Fibroblast of gingiva (primary cell): ENCODE results near the gene CYRIA.

ENCODE experiments used
- DNase-seq: peaks from one replicate; pipeline ENCODE4 v3.0.0-alpha.2; 2011; ENCODE audit warnings: low read depth

The CYRIA gene

DNA sequence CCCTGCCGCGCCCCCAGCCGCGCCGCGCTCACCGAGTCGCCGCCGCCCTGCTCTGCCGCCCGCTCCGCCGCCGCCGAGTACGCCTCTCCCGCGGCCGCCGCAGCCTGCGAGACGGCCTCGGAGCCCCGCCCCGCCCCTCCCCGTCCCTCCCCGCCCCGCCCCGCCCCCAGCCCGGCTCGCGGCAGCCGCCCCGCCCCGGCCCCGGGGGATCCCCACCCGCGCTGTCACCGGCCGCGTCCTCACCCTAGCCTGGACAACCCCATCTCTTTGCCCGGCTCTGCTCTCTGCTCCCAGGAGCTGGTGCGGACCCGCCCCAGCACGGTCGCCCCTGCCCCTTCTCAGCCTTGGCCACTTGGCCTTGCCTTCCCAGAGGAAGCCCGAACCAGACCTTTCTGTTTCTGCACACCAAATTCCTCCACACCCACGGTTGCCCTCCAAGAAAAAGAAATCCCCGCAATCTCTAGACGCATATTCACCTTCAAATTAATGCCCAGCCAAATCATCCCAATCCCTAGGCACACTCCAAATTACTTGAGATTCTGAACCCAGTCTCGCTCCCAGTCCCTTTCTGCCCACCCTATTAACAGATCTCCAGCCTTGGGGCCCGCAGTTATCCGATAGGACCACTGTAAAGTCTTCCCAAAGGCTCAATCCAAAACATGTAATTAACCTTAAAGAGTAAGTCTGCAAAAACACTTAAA is at the start of gene CYRIA:
Gene CYRIA (minus strand): TSS at position 87 of the 701 bp plus-strand sequence. CDS start 77,715 bp downstream, outside the sequence.
- DNase-seq, result no peak

DNA sequence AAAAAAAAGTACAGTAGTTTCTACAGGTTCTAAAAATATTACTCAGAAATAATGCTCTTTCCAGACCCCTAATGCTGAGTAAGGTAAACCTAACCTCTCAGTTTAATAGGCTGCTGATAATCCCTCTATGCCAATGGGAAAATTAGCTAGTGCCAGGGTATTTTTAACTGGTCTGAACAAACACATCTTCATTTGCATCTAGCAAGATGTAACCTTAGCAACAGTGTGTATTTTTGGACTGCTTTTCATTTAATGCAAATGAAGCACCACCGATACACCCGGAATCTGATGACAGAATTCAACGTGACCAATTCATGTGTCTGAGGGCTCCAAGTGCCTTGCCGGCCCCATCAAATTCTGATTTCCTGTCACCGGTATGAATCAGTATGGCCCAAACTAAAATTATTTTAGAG is 47.4 kb upstream of the CYRIA start:
- no peak for DNase-seq

DNA sequence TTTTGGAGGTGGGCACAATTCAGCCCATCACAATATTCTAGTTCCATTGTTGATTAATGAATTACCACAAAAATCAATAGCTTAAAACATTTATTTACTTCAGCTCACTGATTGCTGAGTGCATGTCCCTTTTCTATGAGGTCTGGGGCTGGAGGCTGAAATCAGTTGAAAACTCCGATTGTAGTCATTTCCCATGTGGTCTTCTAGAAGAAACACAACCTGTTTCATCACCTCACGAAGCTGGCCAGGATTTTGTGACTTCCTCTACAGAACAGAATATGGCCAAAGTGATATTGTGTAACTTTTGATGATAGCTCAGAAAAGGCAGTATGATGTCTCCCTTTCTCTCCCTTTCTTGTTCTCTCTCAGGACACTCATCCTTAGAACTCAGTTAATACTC is 44.1 kb upstream of the CYRIA start:
- DNase-seq, result no peak

DNA sequence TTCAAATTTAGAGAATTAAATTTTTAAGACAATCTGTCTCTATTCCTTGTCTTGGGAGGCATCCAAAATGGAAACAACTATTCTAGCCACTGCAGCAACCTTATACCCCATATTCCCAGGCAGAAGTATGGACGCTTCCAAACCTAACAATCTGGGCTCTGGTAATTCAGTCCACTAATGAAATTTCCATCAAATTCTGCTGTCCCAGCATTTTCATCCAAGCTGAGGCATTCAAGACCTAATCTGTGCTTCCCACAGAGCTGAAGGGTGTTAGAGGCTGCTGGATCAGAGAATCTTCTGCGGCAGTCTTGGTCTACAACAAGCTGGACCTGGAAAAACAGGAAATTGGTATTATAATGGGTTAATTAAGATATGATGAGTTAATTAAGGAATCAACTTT is 42.5 kb upstream of the CYRIA start:
- DNase-seq, result no peak

DNA sequence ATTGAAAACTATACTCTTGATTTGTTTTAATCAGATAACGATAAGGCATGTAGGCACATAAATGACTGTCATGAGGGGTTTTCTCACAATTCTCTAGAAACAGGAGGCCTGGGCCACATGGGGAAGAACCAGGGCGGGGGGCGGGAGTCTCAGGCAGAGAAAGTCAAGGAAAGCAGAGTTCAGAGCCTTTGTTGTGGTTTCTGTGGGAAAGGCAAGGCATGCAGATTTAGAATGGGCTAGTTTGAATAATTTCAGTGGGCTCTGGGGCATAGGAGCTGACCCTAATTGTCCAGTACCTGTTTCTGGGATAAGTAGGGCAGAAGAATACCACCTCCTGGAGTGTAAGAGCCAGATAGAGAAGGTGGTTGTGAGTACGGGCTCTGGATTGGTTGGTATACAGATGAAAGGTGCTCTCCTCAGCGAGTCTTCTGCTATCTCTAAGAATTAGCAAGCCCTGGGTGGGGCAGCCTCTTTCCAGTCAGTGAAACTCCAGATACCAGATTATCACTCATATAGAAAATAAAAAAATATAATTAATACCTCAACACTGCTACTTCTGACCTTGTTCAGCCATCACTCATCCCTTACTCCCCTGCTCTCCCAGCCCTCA is 41.5 kb upstream of the CYRIA start:
- DNase-seq, result no peak

DNA sequence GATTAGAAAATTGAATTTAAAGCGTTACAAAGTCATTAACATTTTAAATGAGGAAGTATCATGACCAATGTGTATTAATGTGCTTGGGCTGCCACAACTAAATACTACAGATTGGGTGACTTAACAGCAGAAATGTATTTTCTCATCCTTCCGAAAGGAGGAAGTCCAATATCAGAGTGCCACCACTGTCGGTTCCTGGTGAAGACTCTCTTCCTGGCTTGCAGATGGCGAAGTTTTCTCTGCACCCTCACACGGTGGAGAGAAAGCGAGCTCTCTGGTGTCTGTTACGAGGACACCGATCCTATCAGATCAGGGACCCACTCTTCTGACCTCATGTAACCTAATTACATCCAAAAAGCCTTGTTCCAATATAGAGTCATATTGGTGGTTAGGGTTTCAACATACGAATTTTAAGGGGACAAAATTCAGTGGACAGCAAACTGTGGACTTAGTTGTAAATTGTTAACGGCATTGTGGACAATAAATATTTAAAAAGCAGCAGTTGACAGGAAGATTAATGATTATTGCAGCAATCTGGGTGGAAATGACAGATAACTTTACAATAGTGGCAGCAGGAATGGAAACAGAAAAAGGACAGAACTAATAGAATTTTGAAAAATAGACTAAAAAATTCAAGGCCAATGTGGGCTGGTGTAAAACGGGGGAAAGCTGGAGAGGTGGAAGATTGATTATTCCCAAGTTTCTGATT is 35.1 kb upstream of the CYRIA start:
- no peak for DNase-seq

DNA sequence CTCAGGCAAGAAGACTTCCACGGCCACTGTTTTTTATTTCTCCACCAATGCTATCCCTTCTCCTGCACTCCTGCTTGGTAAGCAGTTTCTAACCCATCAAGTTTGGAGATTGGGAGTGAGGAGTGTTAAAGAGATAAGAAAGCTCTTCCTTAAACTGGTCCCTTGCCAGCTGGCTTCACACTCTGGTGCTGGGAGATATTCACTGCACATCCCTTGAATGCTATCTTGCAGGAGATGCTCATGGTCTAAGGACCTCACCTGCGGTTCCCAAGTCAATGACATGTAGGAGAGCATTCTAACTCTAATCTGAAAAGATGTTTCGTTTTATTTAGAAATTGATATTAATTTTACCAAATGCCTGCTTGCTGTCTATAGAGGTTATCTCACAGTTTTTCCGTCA is 28.2 kb upstream of the CYRIA start:
- DNase-seq, result no peak

DNA sequence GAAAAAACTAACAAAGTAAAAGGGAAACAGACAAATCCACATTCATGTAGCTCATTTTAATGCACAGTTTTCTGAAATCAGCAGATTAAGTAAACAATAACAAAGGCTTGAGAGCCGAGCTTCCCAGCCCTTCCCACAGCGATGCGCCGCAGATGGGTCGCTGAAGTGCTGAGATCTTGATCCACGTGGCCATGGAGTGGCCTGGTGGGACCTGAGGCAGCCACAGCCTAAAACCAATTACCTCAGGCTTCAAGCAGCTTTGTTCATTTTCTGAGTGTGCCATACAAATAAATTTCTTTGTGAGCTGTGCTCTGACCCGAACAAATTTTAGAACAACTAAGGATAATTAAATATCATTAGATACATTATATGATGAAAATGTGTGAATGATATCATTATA is 25.6 kb upstream of the CYRIA start:
- no peak for DNase-seq

DNA sequence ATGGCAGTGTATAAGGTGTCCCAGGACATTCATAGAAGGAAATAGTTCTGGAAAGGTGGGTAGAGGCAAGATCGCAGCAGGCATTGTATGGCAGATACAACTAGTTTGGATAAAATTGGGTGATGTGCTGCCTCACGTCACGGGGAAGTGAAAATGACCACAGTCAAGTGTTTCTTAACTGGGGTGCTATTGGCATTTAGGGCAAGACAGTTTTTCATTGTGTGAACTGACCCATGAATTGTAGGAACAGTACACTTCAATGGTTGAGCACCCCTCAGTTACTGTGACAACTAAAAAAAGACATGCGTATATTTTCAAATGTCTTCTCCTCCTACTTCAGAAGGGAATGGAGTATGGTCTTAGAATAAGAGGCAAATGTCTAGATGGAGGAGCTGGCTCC is 22.3 kb upstream of the CYRIA start:
- no peak for DNase-seq

DNA sequence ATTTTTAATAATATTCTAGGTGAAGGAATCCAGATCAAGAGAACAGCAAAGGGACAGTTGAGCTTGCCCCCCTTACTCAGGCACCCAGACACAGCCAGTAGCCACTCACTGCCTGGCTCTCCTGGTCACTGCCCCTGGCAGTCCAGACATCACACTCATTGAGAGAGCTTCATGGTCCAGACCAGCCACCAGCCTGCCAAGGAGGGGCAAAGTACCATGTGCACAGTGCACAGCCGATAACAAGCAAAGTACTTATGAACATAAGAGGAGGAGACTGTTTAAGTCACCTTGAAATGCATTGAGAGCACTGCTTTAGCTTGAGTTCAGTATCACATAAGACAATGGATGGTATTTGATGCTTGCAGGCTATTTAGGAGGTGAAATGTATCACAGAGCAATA is 21.6 kb upstream of the CYRIA start:
- no peak for DNase-seq

DNA sequence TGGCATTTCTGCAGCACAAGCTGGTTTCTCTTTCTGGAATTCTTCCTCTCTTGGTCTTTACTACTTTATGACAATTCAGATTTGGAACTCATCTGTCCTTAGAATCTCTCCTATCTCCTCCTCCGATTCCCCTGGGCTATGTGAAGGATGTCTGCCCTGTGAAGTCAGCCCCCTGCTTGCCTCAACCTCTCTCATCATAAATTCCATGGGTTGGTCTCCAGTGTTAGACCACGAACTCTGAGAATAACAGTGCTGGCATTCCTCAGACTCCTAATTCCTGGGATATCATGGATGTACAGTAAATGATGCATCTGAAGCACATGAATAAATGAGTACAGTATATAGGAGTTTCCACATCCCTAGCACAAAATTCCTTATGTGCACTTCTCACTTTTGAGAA is 21.0 kb upstream of the CYRIA start:
- DNase-seq, result no peak

DNA sequence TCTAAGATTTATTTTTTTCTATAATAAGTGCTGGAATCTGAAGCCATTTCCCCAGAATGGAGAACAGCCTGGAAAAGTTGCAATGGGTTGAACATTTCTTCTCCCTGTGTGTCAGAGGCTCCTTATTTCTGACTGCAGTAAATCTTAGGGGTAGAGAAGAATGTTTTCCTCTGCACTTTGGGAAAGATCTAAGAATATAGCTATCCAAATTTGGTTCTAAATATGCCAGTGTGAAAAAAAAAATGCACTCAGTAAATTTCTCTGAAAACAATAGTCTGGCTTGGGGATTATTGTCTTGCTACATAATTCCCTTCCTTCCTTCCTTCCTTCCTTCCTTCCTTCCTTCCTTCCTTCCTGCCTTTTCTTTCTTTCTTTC is 19.7 kb upstream of the CYRIA start:
- DNase-seq, result no peak

DNA sequence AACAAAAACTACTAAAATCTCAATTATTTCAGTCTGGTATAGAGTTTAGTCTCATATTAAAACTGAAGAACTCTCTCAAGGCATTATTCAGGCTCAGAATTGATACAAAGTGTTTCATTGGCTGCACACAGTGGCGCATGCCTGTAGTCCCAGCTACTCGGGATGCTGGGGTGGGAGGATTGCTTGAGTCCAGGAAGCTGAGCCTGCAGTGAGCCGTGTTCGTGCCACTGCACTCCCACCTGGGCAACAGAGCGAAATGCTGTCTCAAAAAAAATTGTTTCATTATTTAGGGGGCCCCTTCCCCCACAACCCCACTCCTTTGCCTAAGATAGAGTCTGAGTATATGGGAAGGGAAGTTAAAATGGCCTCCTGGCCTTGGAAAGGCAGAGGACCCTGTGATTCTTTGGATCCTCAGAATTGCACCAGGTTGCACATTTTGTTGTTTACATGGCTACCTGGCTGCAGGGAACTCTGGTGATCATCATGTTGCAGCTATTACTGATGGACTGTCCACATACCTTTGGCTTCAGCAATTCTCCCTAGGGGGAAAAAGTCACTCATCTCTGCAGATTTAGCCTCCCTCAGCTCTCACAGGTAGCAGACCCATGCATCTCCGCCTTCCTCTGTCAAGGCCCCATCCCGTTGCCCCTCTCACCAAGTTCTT is 19.2 kb upstream of the CYRIA start:
- DNase-seq, result no peak

DNA sequence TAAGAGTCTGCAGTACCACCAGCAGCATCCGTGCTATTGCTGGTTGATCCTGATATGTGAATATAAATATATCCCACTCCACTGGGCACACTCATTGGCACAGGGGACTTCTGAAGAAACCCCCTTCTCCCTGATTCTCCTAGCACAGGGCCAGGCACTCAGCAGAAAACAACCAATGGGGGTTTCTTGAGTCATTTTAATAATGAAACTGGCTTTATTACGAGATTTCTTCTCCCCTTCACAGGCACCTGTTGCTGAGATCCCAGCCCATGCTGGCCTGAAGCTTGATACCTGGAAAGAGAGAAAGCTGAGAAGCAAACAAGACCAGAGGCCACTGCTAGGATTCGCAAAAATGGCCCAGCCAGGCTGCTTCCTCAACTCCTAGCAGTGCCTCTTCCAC is 17.9 kb upstream of the CYRIA start:
- DNase-seq, result no peak

DNA sequence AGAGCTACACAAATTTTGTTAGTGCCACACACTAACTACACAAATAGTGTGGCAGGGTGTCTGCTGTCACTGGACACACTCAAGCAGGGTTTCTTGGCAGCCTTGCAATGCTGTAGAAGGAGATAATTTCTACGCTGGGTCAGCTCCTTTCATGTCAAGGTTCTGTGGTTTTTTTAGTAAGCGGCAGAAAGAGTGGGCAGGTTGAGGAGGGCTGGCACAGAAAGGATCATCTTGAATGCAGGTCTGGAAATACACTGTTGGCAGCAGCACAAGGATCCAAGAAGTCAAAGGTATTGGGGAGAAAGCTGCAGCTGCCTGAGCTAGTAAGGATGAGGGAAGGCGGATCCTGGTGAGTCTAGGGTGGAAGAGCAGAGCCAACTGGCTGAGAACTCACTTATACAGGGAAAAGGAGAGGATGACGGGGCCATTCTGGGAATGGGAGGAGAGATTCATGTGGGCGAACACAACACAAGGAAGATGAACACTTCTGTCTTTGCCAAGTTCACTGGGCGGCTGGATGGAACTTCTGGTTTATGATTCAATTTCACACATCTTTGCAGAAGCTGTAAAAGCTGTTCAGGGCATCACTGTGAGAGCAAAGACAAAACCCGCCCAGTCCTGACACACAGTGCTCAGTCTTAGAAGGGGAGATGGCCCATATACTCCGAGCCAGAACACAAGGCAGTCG is 16.9 kb upstream of the CYRIA start:
- no peak for DNase-seq

DNA sequence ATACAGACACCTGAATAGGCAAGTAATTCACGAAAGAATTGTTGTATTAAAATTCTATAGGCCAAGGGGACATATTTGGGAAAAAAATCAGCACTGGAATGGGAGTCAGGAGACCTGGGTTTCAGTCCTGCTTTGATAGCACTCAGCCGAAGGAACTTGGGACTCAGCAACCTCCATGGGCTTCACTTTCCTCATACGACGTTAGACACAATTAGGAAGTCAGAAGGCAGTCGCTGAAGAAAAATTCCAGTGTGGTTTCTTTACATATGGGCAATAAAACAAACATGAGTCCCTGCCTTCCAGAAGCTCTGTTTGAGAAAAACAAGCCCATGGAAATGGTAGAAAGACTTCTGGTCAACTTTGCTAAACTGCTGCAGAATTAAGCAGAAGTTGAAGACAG is 15.1 kb upstream of the CYRIA start:
- DNase-seq, result no peak

DNA sequence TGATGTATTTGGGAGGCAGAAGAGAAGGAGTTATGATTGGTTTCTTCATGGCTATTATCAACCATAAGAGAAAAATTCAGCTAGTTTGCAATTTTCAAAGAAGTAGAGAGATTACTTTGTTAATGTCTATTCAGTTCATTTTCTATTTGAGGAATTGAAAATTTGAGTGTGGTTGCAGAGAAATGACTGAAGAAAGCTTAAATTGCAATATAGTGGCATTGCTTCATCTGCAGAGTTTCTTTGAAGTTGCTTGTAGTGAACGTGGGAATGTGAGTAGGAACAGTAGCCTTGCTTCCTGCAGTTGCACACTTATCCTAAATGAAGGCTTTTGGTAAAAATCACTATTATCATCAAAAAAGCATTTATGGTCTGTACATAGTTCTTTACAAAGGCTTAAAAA is 14.7 kb upstream of the CYRIA start:
- DNase-seq, result no peak

DNA sequence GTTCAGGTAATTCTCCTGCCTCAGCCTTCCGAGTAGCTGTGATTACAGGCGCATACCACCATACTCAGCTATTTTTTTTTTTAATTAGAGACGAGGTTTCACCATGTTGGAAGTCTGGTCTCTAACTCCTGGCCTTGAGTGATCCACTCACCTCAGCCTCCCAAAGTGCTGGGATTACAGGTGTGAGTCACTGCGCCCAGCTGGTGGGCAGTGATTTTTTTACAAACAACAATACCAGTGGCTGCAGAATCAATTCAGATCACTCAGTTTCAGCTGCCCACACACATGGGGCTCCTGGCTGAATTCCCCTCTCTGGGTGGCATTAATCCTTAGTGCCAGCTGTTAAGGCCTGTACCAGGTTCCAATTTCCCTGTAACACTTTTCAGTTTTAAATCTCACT is 13.3 kb upstream of the CYRIA start:
- DNase-seq, result no peak

DNA sequence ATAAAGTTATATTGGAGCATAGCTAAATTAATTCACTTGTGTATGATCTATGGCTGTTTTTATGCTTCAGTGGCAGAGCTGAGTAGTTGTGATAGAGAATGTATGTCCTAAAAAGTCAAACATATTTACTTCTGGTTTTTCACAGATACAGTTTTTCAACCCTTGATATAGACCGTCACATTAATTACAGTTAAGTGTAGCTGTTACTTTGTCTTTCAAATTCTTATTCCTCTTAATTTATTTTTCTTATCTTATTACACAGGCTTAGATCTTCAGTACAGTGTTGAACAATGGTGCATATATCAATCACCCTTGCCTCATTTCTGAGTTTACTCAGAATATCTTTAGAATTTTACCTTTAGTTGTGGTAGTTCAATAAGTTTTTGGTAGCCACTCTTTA is 12.2 kb upstream of the CYRIA start:
- no peak for DNase-seq

DNA sequence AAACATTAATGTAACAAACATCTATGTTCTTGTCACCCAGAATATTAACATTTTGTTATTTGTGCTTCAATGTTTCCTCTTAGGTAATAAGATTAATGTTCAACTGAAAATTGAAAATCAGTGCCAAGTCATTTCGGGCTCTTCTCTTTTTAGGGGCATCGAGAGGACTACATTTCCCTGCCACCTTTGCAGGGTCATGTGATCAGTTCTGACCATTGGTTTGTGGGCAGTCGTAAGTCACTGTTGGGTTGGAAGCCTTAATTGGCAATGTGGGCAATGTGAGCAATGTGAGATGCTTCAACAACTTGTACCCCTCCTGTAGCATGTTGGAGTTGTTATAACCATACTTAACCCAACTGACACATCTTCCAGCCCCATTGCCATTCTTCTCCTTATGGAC is 10.1 kb upstream of the CYRIA start:
- DNase-seq, result no peak

DNA sequence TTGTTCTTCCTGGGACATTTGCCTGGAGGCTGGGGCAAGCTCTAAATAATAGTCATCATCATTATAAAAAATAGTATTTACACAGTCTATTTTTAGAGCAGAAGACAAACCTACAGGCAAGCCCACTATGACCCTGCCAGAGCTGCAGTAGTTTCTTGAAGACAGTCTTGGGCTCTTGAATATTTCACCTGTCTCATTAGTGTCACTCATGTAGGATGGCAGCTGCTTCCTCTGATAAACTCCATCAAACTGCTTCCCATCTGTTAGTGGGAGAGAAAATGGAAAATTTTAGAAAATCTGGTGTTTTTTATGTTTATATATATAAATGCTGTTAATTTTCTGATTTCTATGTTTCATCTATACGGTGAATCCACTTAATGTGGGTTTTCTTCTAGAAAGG is 8.5 kb upstream of the CYRIA start:
- no peak for DNase-seq

DNA sequence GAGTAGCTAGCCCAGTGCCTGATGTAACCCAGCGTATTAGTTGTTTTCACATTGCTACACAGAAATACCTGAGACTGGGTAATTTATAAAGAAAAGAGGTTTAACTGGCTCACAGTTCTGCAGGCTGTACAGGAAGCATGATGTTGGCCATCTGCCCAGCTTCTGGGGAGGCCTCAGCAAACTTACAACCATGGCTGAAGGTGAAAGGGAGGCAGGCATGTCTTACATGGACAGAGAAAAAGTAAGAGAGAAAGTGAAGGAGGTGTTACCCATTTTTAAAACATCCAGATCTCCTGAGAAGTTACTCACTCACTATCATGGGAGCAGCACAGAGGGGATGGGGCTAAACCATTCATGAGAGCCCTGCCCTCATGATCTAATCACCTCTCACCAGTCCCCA is 6.1 kb upstream of the CYRIA start:
- no peak for DNase-seq

DNA sequence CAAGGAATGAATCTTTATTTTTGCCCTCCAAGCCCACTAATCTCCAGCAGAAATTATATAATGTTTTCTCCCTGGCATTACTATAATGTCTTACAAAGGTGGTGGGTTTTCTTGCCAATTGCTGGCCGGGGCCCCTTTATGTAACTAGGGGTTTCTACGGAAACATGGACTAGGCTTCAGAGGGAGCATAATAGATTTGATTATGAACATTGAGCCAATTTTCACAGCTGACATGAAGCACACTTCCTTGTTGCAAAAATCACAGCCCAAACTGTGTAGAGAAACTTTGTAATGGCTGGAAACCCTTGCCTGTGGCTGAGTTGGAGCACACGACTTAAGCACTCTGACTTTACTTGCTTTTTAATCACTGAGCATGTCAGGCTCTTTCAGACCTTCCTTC is 3.8 kb upstream of the CYRIA start:
- no peak for DNase-seq
